ENCODE data around the gene HDAC9. TPM values are rescaled to one million over a fixed set of nuclear protein-coding genes. Genes with fewer than 3 reads are reported as not detected.

The HDAC9 gene
- polyA plus RNA-seq, 3 donors, result 41.7 to 51.2 (median 44.2) TPM

- H3K4me2 ChIP-seq (replicated peaks; ENCODE audit: extremely low read depth, low read length, poor library complexity, severe bottlenecking), result no peak overlapping the region
- no peak for DNase-seq
- no peak overlapping the region for H2AFZ ChIP-seq (ENCODE audit: insufficient read depth, low read depth, low read length, poor library complexity, severe bottlenecking)
- TF ChIP-seq, protein P1, sequence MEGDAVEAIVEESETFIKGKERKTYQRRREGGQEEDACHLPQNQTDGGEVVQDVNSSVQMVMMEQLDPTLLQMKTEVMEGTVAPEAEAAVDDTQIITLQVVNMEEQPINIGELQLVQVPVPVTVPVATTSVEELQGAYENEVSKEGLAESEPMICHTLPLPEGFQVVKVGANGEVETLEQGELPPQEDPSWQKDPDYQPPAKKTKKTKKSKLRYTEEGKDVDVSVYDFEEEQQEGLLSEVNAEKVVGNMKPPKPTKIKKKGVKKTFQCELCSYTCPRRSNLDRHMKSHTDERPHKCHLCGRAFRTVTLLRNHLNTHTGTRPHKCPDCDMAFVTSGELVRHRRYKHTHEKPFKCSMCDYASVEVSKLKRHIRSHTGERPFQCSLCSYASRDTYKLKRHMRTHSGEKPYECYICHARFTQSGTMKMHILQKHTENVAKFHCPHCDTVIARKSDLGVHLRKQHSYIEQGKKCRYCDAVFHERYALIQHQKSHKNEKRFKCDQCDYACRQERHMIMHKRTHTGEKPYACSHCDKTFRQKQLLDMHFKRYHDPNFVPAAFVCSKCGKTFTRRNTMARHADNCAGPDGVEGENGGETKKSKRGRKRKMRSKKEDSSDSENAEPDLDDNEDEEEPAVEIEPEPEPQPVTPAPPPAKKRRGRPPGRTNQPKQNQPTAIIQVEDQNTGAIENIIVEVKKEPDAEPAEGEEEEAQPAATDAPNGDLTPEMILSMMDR (IDR thresholded peaks at IDR 0.05), result no peak
- intact Hi-C loops (cut with micrococcal nuclease), result no loop called here
- H3K4me3 Mint-ChIP-seq, result no peak overlapping the region
- peaks cover 51 to 60% of the 10 kb centered on the region in 2 donors for H3K36me3 Mint-ChIP-seq
- peak overlapping the region in 1 of 2 donors; percentile 3 for H3K27ac ChIP-seq (ENCODE audit: low read depth in 1 of 2, low read length in 2 of 2)
- no peaks in the 10 kb centered on the region for H3K27me3 Mint-ChIP-seq (ENCODE audit: low read depth in 3 of 3)
- H3K27me3 ChIP-seq (ENCODE audit: control insufficient read depth in 2 of 2, insufficient read depth in 2 of 2, low read length in 2 of 2), result no peaks in the 10 kb centered on the region
- H3K9me3 ChIP-seq (replicated peaks in 1 of 2; ENCODE audit: control insufficient read depth in 1 of 2, insufficient read depth in 1 of 2, low read length in 2 of 2), result no peaks in the 10 kb centered on the region
- peaks cover 79 to 80% of the 10 kb centered on the region in 2 donors for H3K36me3 ChIP-seq (replicated peaks in 1 of 2; ENCODE audit: control insufficient read depth in 1 of 2, insufficient read depth in 2 of 2, low read length in 2 of 2)
- no peaks in the 10 kb centered on the region for H3K79me2 ChIP-seq (ENCODE audit: insufficient read depth, low read length)
- peaks cover 14% of the 10 kb centered on the region for H3K4me1 Mint-ChIP-seq
- H3K4me3 ChIP-seq (replicated peaks in 1 of 3; ENCODE audit: low read depth in 2 of 3, low read length in 3 of 3), result no peak overlapping the region
- H3K27ac Mint-ChIP-seq, result no peak overlapping the region
- H3K4me1 ChIP-seq (ENCODE audit: control insufficient read depth in 1 of 2, insufficient read depth in 2 of 2, low read length in 2 of 2), result peaks cover 5 to 11% of the 10 kb centered on the region in 2 donors
- peaks cover 0 to 1% (median 0%) of the 10 kb centered on the region in 7 donors for H3K9me3 Mint-ChIP-seq
- no peaks in the 10 kb centered on the region for H4K20me1 ChIP-seq (ENCODE audit: insufficient read depth, low read length)
- no peak overlapping the region for H3K9ac ChIP-seq (ENCODE audit: insufficient read depth, low read length, poor library complexity, severe bottlenecking)
- WGBS (ENCODE audit: insufficient coverage), result no CpG with 5 or more reads among the region's 4 CpGs
Observed at GRCh38 chr7:18593602-18594279, 98.2 kb downstream of the HDAC9 start.

DNA sequence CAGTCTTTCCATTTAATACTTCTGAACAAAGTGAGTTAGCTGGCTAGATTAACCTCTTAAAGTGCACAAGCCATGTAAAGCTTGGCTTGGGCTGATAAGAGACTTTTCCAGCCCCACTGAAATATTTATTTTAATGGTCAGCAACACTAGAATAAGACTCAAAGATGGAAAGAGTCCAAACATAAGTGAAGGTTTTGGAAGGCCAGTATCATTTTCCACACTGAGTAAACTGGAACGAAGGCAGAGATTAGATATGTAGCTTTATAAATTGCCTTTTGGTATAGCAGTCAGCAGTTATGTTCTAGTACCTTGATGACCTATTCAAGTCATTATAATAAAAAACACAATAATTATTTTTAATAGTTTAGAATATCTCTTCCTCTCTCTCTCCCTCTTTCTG lies 102.2 kb downstream of the HDAC9 start:
- no peaks in the 10 kb centered on the region for H3K4me1 Mint-ChIP-seq
- H3K4me3 Mint-ChIP-seq, result no peak overlapping the region
- WGBS (ENCODE audit: insufficient coverage), result no CpG with 5 or more reads among the region's 1 CpG
- no peak for DNase-seq
- Histone ChIP-seq H4K20me1 (ENCODE audit: insufficient read depth, low read length) (no peaks in the 10 kb centered on the region), H3K4me1 (ENCODE audit: control insufficient read depth in 1 of 2, insufficient read depth in 2 of 2, low read length in 2 of 2) (no peaks in the 10 kb centered on the region), H3K79me2 (ENCODE audit: insufficient read depth, low read length) (no peaks in the 10 kb centered on the region), H3K36me3 (replicated peaks in 1 of 2; ENCODE audit: control insufficient read depth in 1 of 2, insufficient read depth in 2 of 2, low read length in 2 of 2) (peaks cover 97 to 100% of the 10 kb centered on the region in 2 donors), H3K27me3 (ENCODE audit: control insufficient read depth in 2 of 2, insufficient read depth in 2 of 2, low read length in 2 of 2) (no peaks in the 10 kb centered on the region), H3K4me2 (replicated peaks; ENCODE audit: extremely low read depth, low read length, poor library complexity, severe bottlenecking) (no peak overlapping the region), H2AFZ (ENCODE audit: insufficient read depth, low read depth, low read length, poor library complexity, severe bottlenecking) (no peak overlapping the region), H3K9ac (ENCODE audit: insufficient read depth, low read length, poor library complexity, severe bottlenecking) (no peak overlapping the region), H3K9me3 (replicated peaks in 1 of 2; ENCODE audit: control insufficient read depth in 1 of 2, insufficient read depth in 1 of 2, low read length in 2 of 2) (peaks cover 4 to 27% of the 10 kb centered on the region in 2 donors), H3K27ac (ENCODE audit: low read depth in 1 of 2, low read length in 2 of 2) (no peak overlapping the region), H3K4me3 (replicated peaks in 1 of 3; ENCODE audit: low read depth in 2 of 3, low read length in 3 of 3) (no peak overlapping the region)
- H3K36me3 Mint-ChIP-seq, result peaks cover 74 to 79% of the 10 kb centered on the region in 2 donors
- TF ChIP-seq, protein P1 (IDR thresholded peaks at IDR 0.05), result no peak
- intact Hi-C loops (cut with micrococcal nuclease), result no loop called here
- no peaks in the 10 kb centered on the region for H3K27me3 Mint-ChIP-seq (ENCODE audit: low read depth in 3 of 3)
- no peak overlapping the region for H3K27ac Mint-ChIP-seq
- peaks cover 15 to 27% (median 25%) of the 10 kb centered on the region in 7 donors for H3K9me3 Mint-ChIP-seq
